Keratinocyte (primary cell): ENCODE measurements around the gene PPME1. TPM values are rescaled to one million over a fixed set of nuclear protein-coding genes. Genes with fewer than 3 reads are reported as not detected.

Experiments used
- DNase-seq: peaks from one replicate; pipeline ENCODE4 v3.0.0-alpha.2; 2011; ENCODE audit warnings: low read depth, missing footprints, low spot score
- FAIRE-seq: peaks from 2 replicates; lab custom pipeline; 2011; peaks lifted over from hg19 to GRCh38; lab: Jason Lieb, UNC
- H2AFZ ChIP-seq: 2 replicates; pipeline ENCODE4 v1.6.0; 2012; ENCODE audit warnings: low read length, control low read depth, inconsistent platforms; ENCODE audit not compliant: control insufficient read depth
- H3K27ac ChIP-seq: 2 replicates; pipeline ENCODE4 v1.5.1; 2011; ENCODE audit warnings: low read length; ENCODE audit not compliant: control insufficient read depth, insufficient read depth
- H3K27me3 ChIP-seq: 3 replicates; pipeline ENCODE4 v1.6.0; 2011; ENCODE audit warnings: low read length; ENCODE audit not compliant: control insufficient read depth, insufficient read depth; ENCODE audit errors: extremely low read depth
- H3K36me3 ChIP-seq, 2 experiments: 2 replicates in 1 of 2; 3 replicates in 1 of 2; pipeline ENCODE4 v1.5.1; 2011; ENCODE audit warnings: low read length in 2 of 2, mild to moderate bottlenecking in 1 of 2; ENCODE audit not compliant: control insufficient read depth in 2 of 2, insufficient read depth in 2 of 2; ENCODE audit errors: extremely low read depth in 1 of 2
- H3K4me1 ChIP-seq: 3 replicates; pipeline ENCODE4 v1.5.1; 2011; ENCODE audit warnings: low read length; ENCODE audit not compliant: control insufficient read depth, insufficient read depth; ENCODE audit errors: extremely low read depth
- H3K4me2 ChIP-seq: 3 replicates; pipeline ENCODE4 v1.6.0; 2011; ENCODE audit warnings: low read depth, low read length; ENCODE audit not compliant: control insufficient read depth, insufficient read depth; ENCODE audit errors: extremely low read depth
- H3K4me3 ChIP-seq, 3 experiments: fragments of 200-600 bp in 1 of 3; sonication (generic) in 1 of 3; 2 replicates in 2 of 3; 3 replicates in 1 of 3; pipeline ENCODE4 v1.5.1; 2011 to 2016; ENCODE audit warnings: low read length in 3 of 3, mild to moderate bottlenecking in 3 of 3, control low read depth in 2 of 3, inconsistent platforms in 1 of 3, low read depth in 1 of 3, mixed read lengths in 1 of 3, mixed run types in 1 of 3, moderate library complexity in 1 of 3; ENCODE audit not compliant: control insufficient read depth in 2 of 3, insufficient read depth in 2 of 3; ENCODE audit errors: extremely low read depth in 1 of 3
- H3K79me2 ChIP-seq: 2 replicates; pipeline ENCODE4 v1.6.0; 2012; ENCODE audit warnings: low read length; ENCODE audit not compliant: control insufficient read depth, insufficient read depth
- H3K9ac ChIP-seq: 3 replicates; pipeline ENCODE4 v1.6.0; 2011; ENCODE audit warnings: low read length; ENCODE audit not compliant: control insufficient read depth, insufficient read depth; ENCODE audit errors: extremely low read depth
- H3K9me1 ChIP-seq: 3 replicates; pipeline ENCODE4 v1.6.0; 2011; ENCODE audit warnings: low read length; ENCODE audit not compliant: control insufficient read depth, insufficient read depth; ENCODE audit errors: extremely low read depth
- H3K9me3 ChIP-seq: 2 replicates; pipeline ENCODE4 v1.5.1; 2012; ENCODE audit warnings: low read depth, low read length; ENCODE audit not compliant: control insufficient read depth
- H4K20me1 ChIP-seq: 3 replicates; pipeline ENCODE4 v1.6.0; 2011; ENCODE audit warnings: low read length; ENCODE audit not compliant: control insufficient read depth, insufficient read depth; ENCODE audit errors: extremely low read depth
- CTCF ChIP-seq, 3 experiments: IDR thresholded peaks in 1 of 3; conservative IDR thresholded peaks in 1 of 3; optimal IDR thresholded peaks in 1 of 3; 2 replicates in 2 of 3; 3 replicates in 1 of 3; pipeline versions ENCODE3 to v1.5.1; 2011; ENCODE audit warnings: low read length in 3 of 3, mild to moderate bottlenecking in 3 of 3, moderate library complexity in 2 of 3, control low read depth in 1 of 3, inconsistent platforms in 1 of 3; ENCODE audit not compliant: insufficient read depth in 2 of 3; ENCODE audit errors: extremely low read depth in 1 of 3
- EZH2 ChIP-seq: IDR thresholded peaks from one replicate; pipeline ENCODE4 v1.6.1; 2012; ENCODE audit warnings: inconsistent platforms, mild to moderate bottlenecking, low read length, moderate library complexity
- dilution Hi-C: fragments of 300-500 bp; cut with MboI; formaldehyde crosslinking; loops from one replicate; pipeline ENCODE4 v1.7.0; 2020; ENCODE audit warnings: low sequenced_read_pairs; ENCODE audit not compliant: extremely low pct_ligation_motif_present
- polyA plus RNA-seq, 5 experiments: library from polyadenylated mRNA; depleted of rRNA in 3 of 5; stranded (reverse) in 3 of 5; stranded (forward) in 1 of 5; unstranded in 1 of 5; fragments of >200 nt; gene quantifications; 1 replicate in 1 of 5; 2 replicates in 3 of 5; 3 replicates in 1 of 5; pipeline versions ENCODE4 v1.2.1 to v1.2.3, GENCODE V29; 2011 to 2012; ENCODE audit warnings: missing spikeins in 2 of 5, low read depth in 1 of 5, low replicate concordance in 1 of 5

The PPME1 gene
- polyA plus RNA-seq, 1 donor (not counting 4 experiments of a cell fraction or from before 2014, with no cell fraction given) = 34.0 TPM

GRCh38 chr11:74238243-74238642 is 67.2 kb downstream of the PPME1 start:
- no peaks in the 10 kb centered on the region for H3K27me3 ChIP-seq
- H3K9me3 ChIP-seq = no peaks in the 10 kb centered on the region
- H3K9me1 ChIP-seq = no peaks in the 10 kb centered on the region
- no peak overlapping the region for H3K27ac ChIP-seq
- no peak for TF ChIP-seq EZH2
- TF ChIP-seq CTCF (optimal IDR thresholded peaks at IDR 0.05 in 1 of 3, IDR thresholded peaks at IDR 0.05 in 1 of 3, conservative IDR thresholded peaks at IDR 0.05 in 1 of 3; ENCODE audit: extremely low read depth in 1 of 3, insufficient read depth in 2 of 3, low read length in 3 of 3) = no peak
- no peak overlapping the region for H2AFZ ChIP-seq
- no peaks in the 10 kb centered on the region for H4K20me1 ChIP-seq
- DNase-seq (no peak), FAIRE-seq (no peak)
- H3K4me2 ChIP-seq = no peak overlapping the region
- dilution Hi-C loops = no loop called here
- no peak overlapping the region for H3K9ac ChIP-seq
- H3K4me1 ChIP-seq = no peaks in the 10 kb centered on the region
- H3K4me3 ChIP-seq = no peak overlapping the region
- H3K79me2 ChIP-seq = no peaks in the 10 kb centered on the region
- peaks cover 9 to 13% of the 10 kb centered on the region in 2 experiments for H3K36me3 ChIP-seq

- no peak overlapping the region for H3K4me3 ChIP-seq
- no peaks in the 10 kb centered on the region for H3K4me1 ChIP-seq
- H3K4me2 ChIP-seq = no peak overlapping the region
- H4K20me1 ChIP-seq = no peaks in the 10 kb centered on the region
- H3K36me3 ChIP-seq = peaks cover 19 to 20% of the 10 kb centered on the region in 2 experiments
- H3K27me3 ChIP-seq = no peaks in the 10 kb centered on the region
- no peaks in the 10 kb centered on the region for H3K9me3 ChIP-seq
- no peak overlapping the region for H3K27ac ChIP-seq
- dilution Hi-C loops = no loop called here
- no peak for FAIRE-seq
- no peak for DNase-seq
- H3K9me1 ChIP-seq = no peaks in the 10 kb centered on the region
- TF ChIP-seq CTCF (optimal IDR thresholded peaks at IDR 0.05 in 1 of 3, IDR thresholded peaks at IDR 0.05 in 1 of 3, conservative IDR thresholded peaks at IDR 0.05 in 1 of 3; ENCODE audit: extremely low read depth in 1 of 3, insufficient read depth in 2 of 3, low read length in 3 of 3) (no peak), EZH2 (no peak)
- no peak overlapping the region for H2AFZ ChIP-seq
- H3K9ac ChIP-seq = no peak overlapping the region
- H3K79me2 ChIP-seq = no peaks in the 10 kb centered on the region
Observed at GRCh38 chr11:74248469-74248868, 77.4 kb downstream of the PPME1 start.
